GM13976 (cell line): ENCODE results near the gene RSRC2.
"Not testable (repeated sequence)": the region's sequence is repeated elsewhere in the genome, so short reads cannot be mapped to it uniquely, and the experiment has no call there.

Source experiments
- DNase-seq: peaks from one replicate; pipeline ENCODE4 v3.0.0; 2012; ENCODE audit warnings: low spot score
- CTCF ChIP-seq: IDR thresholded peaks from 2 replicates; pipeline ENCODE4 v1.5.1; 2012; ENCODE audit warnings: borderline replicate concordance, mild to moderate bottlenecking; ENCODE audit not compliant: insufficient read depth; ENCODE audit errors: extremely low read depth, missing control alignments, control extremely low read depth
- in situ Hi-C: fragments of 300-500 bp; cut with MboI; formaldehyde crosslinking; loops from one replicate; pipeline ENCODE4 v1.12.0; 2022; ENCODE audit warnings: low sequenced_read_pairs, mixed read lengths, inconsistent platforms; ENCODE audit not compliant: unreplicated experiment

RSRC2 gene

DNA sequence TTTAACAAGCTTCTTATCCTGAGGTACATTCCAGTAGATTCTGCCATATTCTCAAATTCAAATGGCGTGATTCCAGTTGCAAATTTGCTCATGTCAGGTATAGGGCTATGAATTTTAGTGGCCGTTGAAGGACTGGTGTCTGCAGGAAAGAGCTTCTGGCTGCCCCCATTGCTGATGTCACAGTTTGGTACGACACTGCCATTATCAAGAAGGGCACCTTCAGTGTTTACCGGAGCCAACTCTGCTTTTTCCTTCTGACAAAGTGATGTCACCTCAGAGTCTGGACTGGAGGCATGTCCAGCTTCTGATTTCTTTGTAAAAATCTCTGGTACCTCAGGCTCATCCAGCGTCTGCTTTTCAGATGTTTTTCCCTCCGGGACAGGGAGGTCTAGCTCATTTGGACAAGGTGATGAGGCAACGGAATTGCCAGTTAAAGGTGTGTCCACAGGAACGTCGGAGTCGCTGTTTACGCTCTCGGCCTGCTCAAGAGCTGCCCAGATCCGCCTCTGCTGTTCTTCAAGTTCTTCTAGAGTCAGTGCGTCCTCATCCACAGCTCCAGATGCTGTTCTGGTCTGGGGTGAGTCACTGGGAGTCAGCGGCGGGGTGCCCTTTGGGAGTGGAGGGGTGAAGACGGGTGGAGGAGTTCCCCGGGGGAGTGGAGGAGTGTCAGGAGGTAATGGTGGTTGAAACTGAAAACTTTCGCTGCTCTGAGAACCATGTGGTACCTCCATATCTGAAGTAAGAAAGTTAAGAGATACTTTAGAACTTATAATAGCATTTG, 53.0 kb downstream of the RSRC2 start:
- DNase-seq = peak; percentile 45
- no peak for TF ChIP-seq CTCF
- in situ Hi-C loops = no loop called here

DNA sequence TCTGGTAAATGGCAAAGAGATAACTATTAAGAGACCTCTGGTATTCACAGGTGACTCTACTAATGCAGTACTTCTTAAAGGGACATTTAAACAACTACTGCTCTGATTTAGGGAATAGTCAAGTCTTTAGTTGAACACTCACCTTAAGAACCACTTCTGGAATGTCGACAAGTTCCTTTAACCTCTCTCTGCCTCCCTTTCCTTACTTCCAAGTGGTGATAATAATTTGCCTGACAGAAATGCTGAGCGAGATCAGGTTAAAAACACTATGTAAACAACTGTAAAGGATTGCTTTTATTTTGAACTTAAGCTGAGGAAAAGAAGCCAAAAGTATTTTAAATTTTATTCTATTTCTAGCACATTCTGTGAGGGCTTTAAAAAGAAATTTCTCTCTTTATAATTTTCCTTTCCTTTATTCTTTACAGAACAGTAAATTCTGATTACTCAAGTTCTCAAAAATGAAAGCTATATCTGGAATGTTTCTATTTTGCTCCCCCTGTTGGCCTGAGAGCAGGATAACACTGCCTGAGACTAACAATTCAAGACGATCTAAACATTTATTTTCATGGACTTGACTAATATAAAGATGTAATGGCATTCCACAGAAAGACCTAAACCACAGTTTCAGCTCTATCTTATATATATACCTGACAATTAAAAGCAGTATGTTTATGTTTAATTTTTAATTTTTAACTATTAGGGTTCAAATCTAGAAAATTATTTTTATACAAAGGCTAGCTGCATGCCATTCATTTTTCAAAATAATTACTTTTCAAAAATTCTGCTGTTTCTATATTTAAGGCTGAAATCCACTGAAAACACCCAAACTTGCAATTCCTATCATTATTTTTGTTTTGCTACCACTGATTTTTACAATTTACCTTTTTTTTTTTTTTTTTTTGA, 55.2 kb downstream of the RSRC2 start:
- in situ Hi-C loops = no loop called here
- DNase-seq = peak; percentile 62

DNA sequence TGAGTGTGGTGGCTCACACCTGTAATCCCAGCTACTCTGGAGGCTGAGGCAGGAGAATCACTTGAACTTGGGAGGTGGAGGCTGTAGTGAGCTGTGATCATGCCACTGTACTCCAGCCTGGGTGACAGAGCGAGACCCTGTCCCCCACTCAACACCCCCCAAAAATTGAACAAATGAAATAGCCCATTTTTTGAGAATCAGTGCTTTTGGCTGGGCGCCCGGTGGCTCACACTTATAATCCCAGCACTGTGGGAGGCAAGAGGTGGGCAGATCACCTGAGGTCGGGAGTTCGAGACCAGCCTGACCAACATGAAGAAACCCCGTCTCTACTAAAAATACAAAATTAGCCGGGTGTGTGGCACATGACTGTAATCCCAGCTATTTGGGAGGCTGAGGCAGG, 56.2 kb downstream of the RSRC2 start:
- DNase-seq, in situ Hi-C loops: not testable (repeated sequence)

More for the DNA sequence above, 55.2 kb downstream of the RSRC2 start:
- TF ChIP-seq CTCF = peak; percentile 72

GRCh38 chr12:122469856-122470255, 56.9 kb downstream of the RSRC2 start:
- DNase-seq, in situ Hi-C loops: not testable (repeated sequence)

DNA sequence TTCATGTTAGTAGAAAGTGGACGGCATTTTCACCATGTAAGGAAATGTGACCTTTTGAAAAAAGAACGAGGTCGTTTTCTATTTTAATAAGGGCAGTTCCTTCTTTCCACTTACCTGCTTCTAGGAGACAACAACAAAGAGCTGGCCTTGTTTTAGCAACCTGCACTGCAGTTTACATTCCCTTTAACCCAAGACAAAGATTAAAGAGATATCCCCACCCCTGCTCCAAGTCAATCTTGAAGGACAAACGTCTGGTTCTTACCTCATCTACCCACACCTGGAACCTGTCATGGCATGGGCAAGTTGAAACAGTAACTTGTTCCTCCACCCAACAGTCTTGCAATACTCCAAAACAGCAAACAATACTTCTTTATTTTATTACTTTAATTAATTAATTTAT, 58.8 kb downstream of the RSRC2 start:
- no peak for TF ChIP-seq CTCF
- in situ Hi-C loops = no loop called here
- DNase-seq = no peak

DNA sequence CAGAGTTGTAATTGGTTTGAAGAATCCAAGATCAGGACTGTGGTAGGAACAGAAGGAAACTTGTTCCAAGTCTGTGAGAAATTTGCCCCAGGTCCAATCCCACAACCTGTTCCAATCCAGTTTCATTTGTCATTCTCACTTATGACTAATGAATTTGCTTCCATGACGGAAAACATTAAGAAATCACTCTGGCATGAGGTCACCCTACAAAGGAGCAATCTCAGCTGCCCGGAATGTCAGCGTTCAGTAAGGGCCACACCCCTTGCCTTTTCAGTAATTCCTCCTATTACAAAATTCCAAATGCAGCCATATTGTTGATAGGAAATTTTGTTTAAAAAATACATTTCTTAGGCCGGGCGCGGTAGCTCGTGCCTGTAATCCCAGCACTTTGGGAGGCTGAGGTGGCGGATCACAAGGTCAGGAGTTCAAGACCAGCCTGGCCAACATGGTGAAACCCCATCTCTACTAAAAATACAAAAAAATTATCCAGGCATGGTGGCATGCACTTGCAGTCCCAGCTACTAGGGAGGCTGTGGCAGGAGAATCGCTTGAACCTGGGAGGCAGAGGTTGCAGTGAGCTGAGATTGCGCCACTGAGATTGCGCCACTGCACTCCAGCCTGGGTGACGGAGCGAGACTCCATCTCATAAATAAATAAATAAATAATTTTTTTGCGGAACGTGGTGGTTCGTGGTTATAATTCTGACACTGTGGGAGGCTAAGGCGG, 62.3 kb downstream of the RSRC2 start:
- in situ Hi-C loops, DNase-seq: not testable (repeated sequence)

DNA sequence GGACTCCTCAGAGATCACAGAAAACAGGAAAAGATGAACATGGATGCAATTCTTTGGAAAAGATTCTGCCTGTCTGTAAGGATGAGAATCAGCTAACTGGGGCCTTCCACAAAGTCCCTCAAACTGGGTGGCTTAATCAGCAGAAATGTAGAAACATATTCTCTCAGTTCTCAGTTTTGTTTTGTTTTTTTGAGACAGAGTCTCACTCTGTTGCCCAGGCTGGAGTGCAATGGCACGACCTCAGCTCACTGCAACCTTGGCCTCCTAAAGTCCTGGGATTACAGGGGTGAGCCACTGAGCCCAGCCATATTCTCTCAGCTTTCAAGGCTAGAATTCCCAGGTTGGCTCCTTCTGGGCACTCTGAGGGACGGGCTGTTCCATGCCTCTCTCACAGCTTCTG, 66.1 kb downstream of the RSRC2 start:
- in situ Hi-C loops = no loop called here
- no peak for TF ChIP-seq CTCF

GRCh38 chr12:122460061-122460460, 66.7 kb downstream of the RSRC2 start:
- in situ Hi-C loops = no loop called here
- no peak for DNase-seq
- TF ChIP-seq CTCF = no peak

More for the DNA sequence above, 66.1 kb downstream of the RSRC2 start:
- DNase-seq = no peak
